ENCODE results near the gene PNMA8A.

PNMA8A gene

GRCh38 chr19:46429999-46430398 lies 41.4 kb downstream of the PNMA8A start:
- no peak for TF ChIP-seq CTCF (IDR thresholded peaks at IDR 0.05; ENCODE audit: insufficient read depth, missing control alignments)
- DNase-seq (ENCODE audit: insufficient read length, low spot score) (no peak), FAIRE-seq (no peak)

GRCh38 chr19:46428239-46429135 lies 42.9 kb downstream of the PNMA8A start, which contains the start of gene PNMA8C:
TSS of gene PNMA8C (minus strand) at chr19:46428936. CDS start at chr19:46428359, 577 bp downstream.
- no peak for FAIRE-seq
- DNase-seq (ENCODE audit: insufficient read length, low spot score), result no peak
- no peak for TF ChIP-seq CTCF (IDR thresholded peaks at IDR 0.05; ENCODE audit: insufficient read depth, missing control alignments)

- no peak for DNase-seq (ENCODE audit: insufficient read length, low spot score)
- no peak for TF ChIP-seq CTCF (IDR thresholded peaks at IDR 0.05; ENCODE audit: insufficient read depth, missing control alignments)
- FAIRE-seq, result no peak
Observed at GRCh38 chr19:46427518-46428045, 43.8 kb downstream of the PNMA8A start.

- no peak for TF ChIP-seq CTCF (IDR thresholded peaks at IDR 0.05; ENCODE audit: insufficient read depth, missing control alignments)
- no peak for FAIRE-seq
- peak; percentile 84 for DNase-seq (ENCODE audit: insufficient read length, low spot score)
Observed at GRCh38 chr19:46426506-46427162, 44.7 kb downstream of the PNMA8A start.

- FAIRE-seq, result no peak
- no peak for DNase-seq (ENCODE audit: insufficient read length, low spot score)
- TF ChIP-seq CTCF (IDR thresholded peaks at IDR 0.05; ENCODE audit: insufficient read depth, missing control alignments), result no peak
Observed at GRCh38 chr19:46426035-46426505, 45.3 kb downstream of the PNMA8A start.

- FAIRE-seq, result no peak
- no peak for TF ChIP-seq CTCF (IDR thresholded peaks at IDR 0.05; ENCODE audit: insufficient read depth, missing control alignments)
- DNase-seq (ENCODE audit: insufficient read length, low spot score), result no peak
Observed at GRCh38 chr19:46423188-46423587, 48.2 kb downstream of the PNMA8A start.

Measured in D721Med (cell line).